ENCODE measurements around the gene HTR6.

HTR6 gene

DNA sequence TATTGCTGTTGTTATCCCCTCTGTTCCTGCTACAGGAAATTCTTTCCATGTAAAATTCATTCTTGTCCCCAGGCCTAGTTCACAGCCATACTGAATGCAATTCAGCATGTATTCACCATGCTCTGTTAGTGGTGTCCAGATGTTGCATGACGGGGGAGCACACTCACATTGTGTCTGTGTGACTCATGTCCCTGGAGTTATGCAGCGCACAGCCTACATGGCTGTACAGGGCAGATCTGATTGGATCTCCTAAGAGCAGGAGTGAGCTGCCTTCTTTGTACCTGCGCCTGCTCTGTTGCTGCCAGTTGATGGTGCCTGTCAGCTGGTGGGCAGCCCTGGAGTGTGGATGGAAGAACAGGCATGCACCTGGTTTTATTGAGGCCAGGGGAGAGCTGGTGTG lies 17.6 kb downstream of the HTR6 start:
- Histone ChIP-seq H3K9me3 (ENCODE audit: control insufficient read depth, low read depth, low read length) (no peaks in the 10 kb centered on the region), H3K27me3 (ENCODE audit: control insufficient read depth, insufficient read depth, low read length) (no peaks in the 10 kb centered on the region), H3K9ac (ENCODE audit: low read length) (no peak overlapping the region), H3K4me3 (ENCODE audit: low read length) (no peak overlapping the region), H3K4me1 (ENCODE audit: control insufficient read depth, low read depth, low read length) (peaks cover 4% of the 10 kb centered on the region), H3K27ac (ENCODE audit: low read length) (no peak overlapping the region), H3K36me3 (ENCODE audit: control insufficient read depth, low read depth, low read length) (no peaks in the 10 kb centered on the region)

DNA sequence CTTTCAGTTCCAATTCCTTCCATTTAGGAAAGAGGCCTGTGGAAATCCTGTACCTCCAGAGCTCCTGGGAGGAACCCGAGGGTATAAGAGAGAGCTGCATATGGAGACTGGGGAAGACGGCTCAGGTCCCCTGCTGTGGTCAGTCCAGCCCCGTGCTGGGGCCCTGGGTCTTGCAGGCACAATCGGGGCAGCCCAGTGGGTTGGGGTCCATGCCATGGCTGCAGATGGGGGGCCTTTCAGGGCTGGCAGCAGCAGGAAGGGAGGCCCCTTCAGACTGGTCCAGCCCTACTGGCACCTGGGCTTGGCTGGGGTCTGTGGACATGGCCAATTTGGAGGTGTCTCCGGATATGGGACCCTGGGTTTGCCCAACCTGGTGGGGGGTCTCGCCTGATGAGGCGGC lies 18.2 kb downstream of the HTR6 start:
- Histone ChIP-seq H3K27ac (ENCODE audit: low read length) (no peak overlapping the region), H3K4me3 (ENCODE audit: low read length) (no peak overlapping the region), H3K4me1 (ENCODE audit: control insufficient read depth, low read depth, low read length) (peaks cover 4% of the 10 kb centered on the region), H3K9me3 (ENCODE audit: control insufficient read depth, low read depth, low read length) (no peaks in the 10 kb centered on the region), H3K36me3 (ENCODE audit: control insufficient read depth, low read depth, low read length) (no peaks in the 10 kb centered on the region), H3K27me3 (ENCODE audit: control insufficient read depth, insufficient read depth, low read length) (no peaks in the 10 kb centered on the region), H3K9ac (ENCODE audit: low read length) (no peak overlapping the region)

DNA sequence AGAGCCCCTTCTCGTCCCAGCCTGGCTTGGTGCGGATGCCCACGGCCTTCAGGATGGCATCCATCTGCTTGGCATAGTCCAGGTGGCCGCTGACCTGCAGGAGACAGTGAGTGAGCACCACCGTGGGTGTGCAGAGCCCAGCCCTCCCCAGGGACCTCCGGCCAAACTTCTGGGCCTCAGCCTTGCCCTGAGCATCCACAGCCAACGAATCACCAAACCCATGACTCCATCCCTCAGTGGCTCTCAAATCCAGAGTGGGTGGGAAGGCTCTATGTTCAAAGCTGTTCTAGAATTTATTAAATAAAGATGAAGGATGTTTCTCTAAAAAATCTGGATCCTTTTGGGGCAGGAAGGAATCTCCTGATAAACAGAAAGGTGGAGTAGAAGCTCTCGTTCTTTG lies 18.7 kb downstream of the HTR6 start:
- Histone ChIP-seq H3K9ac (ENCODE audit: low read length) (no peak overlapping the region), H3K27me3 (ENCODE audit: control insufficient read depth, insufficient read depth, low read length) (no peaks in the 10 kb centered on the region), H3K4me1 (ENCODE audit: control insufficient read depth, low read depth, low read length) (peaks cover 4% of the 10 kb centered on the region), H3K27ac (ENCODE audit: low read length) (no peak overlapping the region), H3K4me3 (ENCODE audit: low read length) (no peak overlapping the region), H3K36me3 (ENCODE audit: control insufficient read depth, low read depth, low read length) (no peaks in the 10 kb centered on the region), H3K9me3 (ENCODE audit: control insufficient read depth, low read depth, low read length) (no peaks in the 10 kb centered on the region)

DNA sequence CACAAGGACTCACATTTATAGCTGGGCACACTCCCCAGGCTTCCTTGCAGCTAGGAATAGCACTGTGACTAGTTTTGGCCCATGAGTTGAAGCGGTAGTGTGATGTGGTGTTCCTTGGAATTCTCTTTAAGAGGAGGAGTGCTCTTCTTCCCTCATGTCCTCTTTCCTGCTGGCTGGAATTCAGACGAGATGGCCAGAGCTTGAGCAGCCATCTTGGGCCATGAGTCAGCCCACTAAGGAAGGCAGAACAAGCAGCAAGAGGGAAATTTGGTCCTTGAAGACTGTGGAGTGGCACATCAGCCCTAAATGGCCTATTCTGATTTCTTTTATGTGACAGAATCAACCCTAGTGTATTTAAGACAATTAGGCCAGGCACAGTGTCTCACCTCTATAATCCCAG lies 20.0 kb downstream of the HTR6 start:
- Histone ChIP-seq H3K9ac (ENCODE audit: low read length) (no peak overlapping the region), H3K27ac (ENCODE audit: low read length) (no peak overlapping the region), H3K27me3 (ENCODE audit: control insufficient read depth, insufficient read depth, low read length) (no peaks in the 10 kb centered on the region), H3K36me3 (ENCODE audit: control insufficient read depth, low read depth, low read length) (no peaks in the 10 kb centered on the region), H3K4me1 (ENCODE audit: control insufficient read depth, low read depth, low read length) (peaks cover 4% of the 10 kb centered on the region), H3K9me3 (ENCODE audit: control insufficient read depth, low read depth, low read length) (no peaks in the 10 kb centered on the region), H3K4me3 (ENCODE audit: low read length) (no peak overlapping the region)

DNA sequence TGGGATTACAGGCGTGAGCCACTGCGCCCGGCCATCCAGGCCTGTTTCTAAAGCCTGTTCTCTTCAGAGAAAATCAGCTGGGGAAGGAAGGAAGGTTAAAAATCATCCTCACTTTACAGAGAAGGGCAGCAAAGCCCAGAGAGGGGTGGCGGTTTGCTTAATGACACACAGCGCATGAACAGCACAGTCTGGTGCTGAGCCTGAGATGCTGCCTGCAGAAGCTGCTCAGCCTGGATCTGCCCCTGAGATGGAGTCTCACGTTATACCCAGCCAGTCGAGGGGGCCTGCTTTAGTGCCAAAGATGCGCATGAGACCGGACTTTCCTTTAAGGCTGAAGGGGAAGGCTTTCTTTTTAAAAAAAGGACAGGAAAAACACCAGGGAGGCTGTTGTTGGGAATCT lies 21.3 kb downstream of the HTR6 start:
- H3K36me3 ChIP-seq (ENCODE audit: control insufficient read depth, low read depth, low read length), result no peaks in the 10 kb centered on the region
- H3K4me3 ChIP-seq (ENCODE audit: low read length), result no peak overlapping the region
- no peaks in the 10 kb centered on the region for H3K9me3 ChIP-seq (ENCODE audit: control insufficient read depth, low read depth, low read length)
- H3K9ac ChIP-seq (ENCODE audit: low read length), result no peak overlapping the region
- peaks cover 4% of the 10 kb centered on the region for H3K4me1 ChIP-seq (ENCODE audit: control insufficient read depth, low read depth, low read length)
- H3K27ac ChIP-seq (ENCODE audit: low read length), result no peak overlapping the region
- no peaks in the 10 kb centered on the region for H3K27me3 ChIP-seq (ENCODE audit: control insufficient read depth, insufficient read depth, low read length)

DNA sequence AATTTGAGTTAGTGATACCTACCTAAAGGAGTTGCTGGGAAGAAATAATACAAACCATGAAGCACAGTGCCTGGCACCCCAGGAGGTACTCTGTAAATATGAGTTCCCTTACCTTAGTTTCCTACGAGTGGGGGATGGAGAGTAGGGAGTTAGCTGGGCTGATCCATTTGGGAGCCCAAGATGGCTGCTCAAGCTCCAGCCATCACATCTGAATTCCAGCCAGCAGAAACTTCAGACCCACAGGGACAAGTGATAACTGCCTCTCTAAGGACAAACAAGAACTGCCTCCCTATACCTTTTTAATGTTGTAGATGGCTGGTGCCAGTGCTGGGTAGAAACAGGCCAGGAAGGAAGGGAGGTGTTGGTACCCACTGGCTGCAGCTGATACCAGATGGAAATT lies 22.7 kb downstream of the HTR6 start:
- peaks cover 4% of the 10 kb centered on the region for H3K4me1 ChIP-seq (ENCODE audit: control insufficient read depth, low read depth, low read length)
- H3K36me3 ChIP-seq (ENCODE audit: control insufficient read depth, low read depth, low read length), result no peaks in the 10 kb centered on the region
- H3K9me3 ChIP-seq (ENCODE audit: control insufficient read depth, low read depth, low read length), result no peaks in the 10 kb centered on the region
- H3K27ac ChIP-seq (ENCODE audit: low read length), result no peak overlapping the region
- no peak overlapping the region for H3K9ac ChIP-seq (ENCODE audit: low read length)
- no peaks in the 10 kb centered on the region for H3K27me3 ChIP-seq (ENCODE audit: control insufficient read depth, insufficient read depth, low read length)
- H3K4me3 ChIP-seq (ENCODE audit: low read length), result no peak overlapping the region

DNA sequence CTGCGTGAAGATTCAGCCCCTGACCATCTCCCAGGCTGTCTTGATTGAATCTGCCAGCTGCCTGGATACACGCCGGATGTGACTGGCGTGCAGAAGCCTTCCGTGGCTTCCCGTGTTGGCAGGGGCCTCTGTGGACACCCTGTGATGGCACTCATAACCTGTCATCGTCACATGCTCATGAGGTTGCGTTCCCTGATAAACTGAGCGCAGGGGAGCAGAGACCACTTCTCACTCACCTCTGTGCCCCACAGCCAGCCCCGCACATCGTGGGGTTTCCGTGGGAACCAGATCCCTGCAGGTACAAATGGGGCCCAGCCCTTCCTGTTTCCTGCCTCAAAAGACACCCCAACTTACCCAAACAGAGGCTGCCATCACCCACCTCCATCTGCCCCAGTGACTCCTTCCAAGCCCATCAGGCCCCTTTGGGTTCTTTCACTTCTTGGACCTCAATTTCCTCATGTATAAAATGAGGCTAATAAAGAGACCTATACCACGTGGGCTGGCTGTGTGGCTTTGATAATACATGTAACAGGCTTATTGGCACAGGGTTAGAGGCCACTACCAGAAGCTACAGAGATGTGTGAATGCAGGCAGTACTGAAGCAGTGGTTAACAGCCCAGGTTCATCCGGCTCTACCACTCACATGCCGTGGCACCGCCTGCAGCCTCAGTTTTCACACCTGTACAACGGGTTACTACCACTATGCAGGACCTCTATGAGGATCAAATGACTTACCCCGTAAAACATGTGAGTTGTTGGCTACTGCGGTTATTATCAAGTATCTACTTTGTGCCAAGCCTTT lies 23.6 kb downstream of the HTR6 start:
- H3K4me1 ChIP-seq (ENCODE audit: control insufficient read depth, low read depth, low read length), result peaks cover 4% of the 10 kb centered on the region
- H3K4me3 ChIP-seq (ENCODE audit: low read length), result no peak overlapping the region
- no peaks in the 10 kb centered on the region for H3K9me3 ChIP-seq (ENCODE audit: control insufficient read depth, low read depth, low read length)
- H3K36me3 ChIP-seq (ENCODE audit: control insufficient read depth, low read depth, low read length), result no peaks in the 10 kb centered on the region
- no peaks in the 10 kb centered on the region for H3K27me3 ChIP-seq (ENCODE audit: control insufficient read depth, insufficient read depth, low read length)
- no peak overlapping the region for H3K27ac ChIP-seq (ENCODE audit: low read length)
- no peak overlapping the region for H3K9ac ChIP-seq (ENCODE audit: low read length)

DNA sequence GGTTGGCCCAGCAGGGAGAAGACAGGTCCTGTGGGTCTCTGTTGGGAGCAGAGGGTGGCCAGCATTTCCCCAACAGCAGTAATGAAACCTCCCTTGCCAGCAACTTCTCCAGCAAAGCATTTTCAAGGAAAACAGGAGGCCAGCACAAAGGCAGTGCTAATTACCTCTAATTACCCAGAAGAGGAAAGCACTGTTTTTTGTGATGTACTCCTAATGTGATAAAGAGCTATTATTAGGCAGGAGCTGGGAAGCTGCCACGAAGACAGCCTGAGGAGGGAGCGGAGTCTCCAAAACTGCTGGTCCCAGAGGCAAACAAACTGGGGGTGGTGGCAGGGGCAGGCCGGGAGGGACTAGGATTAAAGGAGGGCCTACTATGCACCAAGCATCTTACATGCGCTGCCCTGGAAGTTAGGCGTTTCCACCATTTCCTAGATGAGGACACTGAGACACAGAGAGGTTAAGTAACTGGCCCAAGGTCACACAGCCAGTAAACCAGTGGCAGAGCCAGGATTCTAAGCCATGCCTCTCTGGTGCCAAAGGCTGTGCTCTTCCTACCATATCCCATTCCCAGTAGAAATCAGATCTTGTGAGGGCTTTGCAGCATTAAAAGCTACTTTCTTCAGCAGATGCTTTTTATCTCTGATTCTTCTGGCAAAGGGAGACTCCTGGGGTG lies 24.5 kb downstream of the HTR6 start:
- Histone ChIP-seq H3K9ac (ENCODE audit: low read length) (no peak overlapping the region), H3K4me1 (ENCODE audit: control insufficient read depth, low read depth, low read length) (peaks cover 4% of the 10 kb centered on the region), H3K9me3 (ENCODE audit: control insufficient read depth, low read depth, low read length) (no peaks in the 10 kb centered on the region), H3K4me3 (ENCODE audit: low read length) (no peak overlapping the region), H3K36me3 (ENCODE audit: control insufficient read depth, low read depth, low read length) (no peaks in the 10 kb centered on the region), H3K27me3 (ENCODE audit: control insufficient read depth, insufficient read depth, low read length) (no peaks in the 10 kb centered on the region), H3K27ac (ENCODE audit: low read length) (no peak overlapping the region)

DNA sequence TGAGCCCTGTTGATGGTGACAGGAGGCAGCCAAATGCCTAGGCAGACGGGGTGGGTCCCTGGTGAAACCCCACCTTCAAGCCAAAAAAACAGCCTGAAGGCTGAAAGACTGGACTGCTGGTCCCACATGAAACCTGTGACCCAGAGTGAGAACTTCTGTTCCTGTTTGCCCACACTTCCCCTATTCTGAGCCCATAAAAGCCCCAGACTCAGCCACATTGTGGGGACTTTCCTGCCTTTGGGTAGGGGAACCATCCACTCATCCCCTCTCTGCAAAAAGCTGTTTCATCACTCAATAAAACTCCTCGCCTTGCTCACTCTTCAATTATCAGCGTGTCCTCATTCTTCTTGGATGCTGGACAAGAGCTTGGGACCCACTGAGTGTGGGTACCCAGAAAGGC lies 25.2 kb downstream of the HTR6 start:
- H3K4me3 ChIP-seq (ENCODE audit: low read length), result no peak overlapping the region
- no peak overlapping the region for H3K9ac ChIP-seq (ENCODE audit: low read length)
- H3K27me3 ChIP-seq (ENCODE audit: control insufficient read depth, insufficient read depth, low read length), result no peaks in the 10 kb centered on the region
- no peak overlapping the region for H3K27ac ChIP-seq (ENCODE audit: low read length)
- no peaks in the 10 kb centered on the region for H3K36me3 ChIP-seq (ENCODE audit: control insufficient read depth, low read depth, low read length)
- H3K9me3 ChIP-seq (ENCODE audit: control insufficient read depth, low read depth, low read length), result no peaks in the 10 kb centered on the region
- H3K4me1 ChIP-seq (ENCODE audit: control insufficient read depth, low read depth, low read length), result peaks cover 4% of the 10 kb centered on the region

DNA sequence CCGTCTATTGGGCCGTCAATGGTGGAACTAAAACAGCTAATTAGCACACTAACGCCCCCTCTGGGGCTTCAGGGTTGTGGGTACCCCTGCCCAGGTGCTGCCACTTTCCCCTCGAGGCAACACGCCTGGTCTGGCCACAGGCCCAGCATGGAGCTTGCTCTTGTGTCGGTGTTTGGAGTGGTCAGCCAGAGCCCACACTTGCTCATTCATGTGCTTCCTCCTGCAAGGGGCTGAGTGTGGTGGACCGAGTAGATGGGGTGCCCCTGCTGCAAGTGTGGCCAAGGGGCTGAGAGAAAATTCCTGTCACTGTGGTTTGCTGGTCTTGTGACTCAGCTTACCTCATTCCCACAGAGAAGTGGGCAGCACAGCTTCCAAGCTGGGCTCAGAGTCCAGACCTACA lies 25.7 kb downstream of the HTR6 start:
- Histone ChIP-seq H3K9me3 (ENCODE audit: control insufficient read depth, low read depth, low read length) (no peaks in the 10 kb centered on the region), H3K27me3 (ENCODE audit: control insufficient read depth, insufficient read depth, low read length) (no peaks in the 10 kb centered on the region), H3K4me3 (ENCODE audit: low read length) (no peak overlapping the region), H3K9ac (ENCODE audit: low read length) (no peak overlapping the region), H3K36me3 (ENCODE audit: control insufficient read depth, low read depth, low read length) (no peaks in the 10 kb centered on the region), H3K27ac (ENCODE audit: low read length) (no peak overlapping the region), H3K4me1 (ENCODE audit: control insufficient read depth, low read depth, low read length) (peaks cover 4% of the 10 kb centered on the region)

DNA sequence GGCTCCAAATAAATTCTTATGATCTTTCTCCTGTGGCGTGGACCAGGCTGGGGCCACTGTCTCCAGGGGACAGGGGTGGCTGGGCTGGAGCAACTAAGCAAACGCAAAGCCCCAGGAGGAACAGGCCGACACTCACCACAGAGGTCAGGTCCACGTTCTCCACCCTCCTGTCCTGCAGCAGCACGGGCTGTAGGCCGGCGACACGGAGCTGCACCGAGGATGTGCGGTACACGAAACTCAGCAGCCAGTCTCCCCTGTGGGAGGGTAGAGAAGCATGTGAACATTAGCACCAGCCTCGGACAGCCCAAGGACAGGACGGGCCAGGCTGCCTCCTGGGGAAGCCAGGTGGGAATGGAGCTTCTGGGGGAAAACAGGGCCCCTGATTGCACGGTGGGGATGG lies 29.6 kb downstream of the HTR6 start:
- Histone ChIP-seq H3K36me3 (ENCODE audit: control insufficient read depth, low read depth, low read length) (no peaks in the 10 kb centered on the region), H3K9ac (ENCODE audit: low read length) (no peak overlapping the region), H3K4me3 (ENCODE audit: low read length) (no peak overlapping the region), H3K4me1 (ENCODE audit: control insufficient read depth, low read depth, low read length) (no peaks in the 10 kb centered on the region), H3K27ac (ENCODE audit: low read length) (no peak overlapping the region), H3K27me3 (ENCODE audit: control insufficient read depth, insufficient read depth, low read length) (no peaks in the 10 kb centered on the region), H3K9me3 (ENCODE audit: control insufficient read depth, low read depth, low read length) (no peaks in the 10 kb centered on the region)

DNA sequence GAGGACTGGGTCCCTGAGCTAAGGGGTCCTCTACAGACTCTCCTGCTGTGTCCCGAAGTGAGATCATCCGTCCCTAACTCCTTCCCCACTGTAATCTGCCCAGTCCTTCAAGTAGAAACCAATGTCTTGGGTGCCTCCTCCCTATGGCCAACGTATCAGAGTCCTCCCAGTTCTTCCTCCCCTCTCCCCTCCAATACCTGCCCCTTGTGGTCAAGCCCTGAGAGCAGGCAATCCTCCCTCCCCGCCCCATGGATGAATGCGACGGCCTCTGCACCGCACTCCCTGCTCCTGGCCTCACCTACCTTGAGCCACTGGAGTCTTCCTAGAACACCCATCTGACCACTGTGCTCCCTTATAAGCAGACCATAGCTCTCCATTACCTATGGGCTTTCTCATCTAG lies 31.1 kb downstream of the HTR6 start:
- H3K4me3 ChIP-seq (ENCODE audit: low read length), result no peak overlapping the region
- no peak overlapping the region for H3K27ac ChIP-seq (ENCODE audit: low read length)
- H3K9ac ChIP-seq (ENCODE audit: low read length), result no peak overlapping the region
- H3K9me3 ChIP-seq (ENCODE audit: control insufficient read depth, low read depth, low read length), result no peaks in the 10 kb centered on the region
- H3K36me3 ChIP-seq (ENCODE audit: control insufficient read depth, low read depth, low read length), result no peaks in the 10 kb centered on the region
- H3K27me3 ChIP-seq (ENCODE audit: control insufficient read depth, insufficient read depth, low read length), result no peaks in the 10 kb centered on the region
- H3K4me1 ChIP-seq (ENCODE audit: control insufficient read depth, low read depth, low read length), result no peaks in the 10 kb centered on the region
